ENCODE measurements around the gene HPX. TPM values are rescaled to one million over a fixed set of nuclear protein-coding genes. Genes with fewer than 3 reads are reported as not detected.

HPX gene
- total RNA-seq, 4 donors from 2014 or later = 1.0 to 7.5 (median 4.8) TPM

DNA sequence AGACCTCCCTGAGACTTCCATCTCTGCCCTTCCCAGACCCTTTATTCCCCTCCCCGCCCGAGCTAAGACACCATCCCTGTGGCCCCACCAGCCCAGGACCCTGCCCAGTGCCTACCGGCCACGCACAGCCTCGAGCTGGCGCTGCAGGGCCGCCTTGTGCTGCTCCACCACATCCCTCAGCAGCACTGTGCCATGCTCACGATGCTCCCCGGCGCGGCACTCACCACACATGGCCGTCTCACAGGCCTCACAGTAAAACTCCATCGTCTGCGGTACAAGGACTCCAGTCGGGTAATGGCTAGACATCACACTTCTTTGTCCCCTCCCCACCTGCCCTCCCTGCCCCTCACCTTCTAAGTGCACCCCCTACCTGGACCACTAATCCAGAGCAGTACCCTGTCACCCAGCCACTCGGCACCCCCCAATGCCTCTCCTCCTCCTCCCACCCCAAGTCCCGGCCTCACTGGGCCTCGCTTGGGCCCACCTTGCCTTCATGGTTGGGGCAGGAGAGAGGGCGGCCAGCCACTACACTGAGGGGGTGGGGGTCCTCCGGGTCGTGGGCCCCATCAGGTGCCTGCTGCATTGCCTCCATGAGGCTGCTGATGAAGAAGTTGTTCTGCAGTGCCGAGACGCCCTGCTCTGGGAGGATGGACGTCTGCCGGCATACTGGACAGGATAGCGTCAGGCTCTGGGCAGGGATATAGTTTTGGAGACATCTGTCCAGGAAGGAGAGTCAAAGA is 17.0 kb upstream of the HPX start:
- Histone ChIP-seq H3K27ac (no peak overlapping the region), H3K27me3 (no peaks in the 10 kb centered on the region), H3K4me3 (no peak overlapping the region), H3K36me3 (peaks cover 4 to 98% (median 14%) of the 10 kb centered on the region in 3 donors), H3K4me1 (no peaks in the 10 kb centered on the region), H3K9me3 (no peaks in the 10 kb centered on the region)
- 95 to 97% methylated on average over 26 of the region's 26 CpGs for WGBS, 2 donors
- TF ChIP-seq, protein P1, sequence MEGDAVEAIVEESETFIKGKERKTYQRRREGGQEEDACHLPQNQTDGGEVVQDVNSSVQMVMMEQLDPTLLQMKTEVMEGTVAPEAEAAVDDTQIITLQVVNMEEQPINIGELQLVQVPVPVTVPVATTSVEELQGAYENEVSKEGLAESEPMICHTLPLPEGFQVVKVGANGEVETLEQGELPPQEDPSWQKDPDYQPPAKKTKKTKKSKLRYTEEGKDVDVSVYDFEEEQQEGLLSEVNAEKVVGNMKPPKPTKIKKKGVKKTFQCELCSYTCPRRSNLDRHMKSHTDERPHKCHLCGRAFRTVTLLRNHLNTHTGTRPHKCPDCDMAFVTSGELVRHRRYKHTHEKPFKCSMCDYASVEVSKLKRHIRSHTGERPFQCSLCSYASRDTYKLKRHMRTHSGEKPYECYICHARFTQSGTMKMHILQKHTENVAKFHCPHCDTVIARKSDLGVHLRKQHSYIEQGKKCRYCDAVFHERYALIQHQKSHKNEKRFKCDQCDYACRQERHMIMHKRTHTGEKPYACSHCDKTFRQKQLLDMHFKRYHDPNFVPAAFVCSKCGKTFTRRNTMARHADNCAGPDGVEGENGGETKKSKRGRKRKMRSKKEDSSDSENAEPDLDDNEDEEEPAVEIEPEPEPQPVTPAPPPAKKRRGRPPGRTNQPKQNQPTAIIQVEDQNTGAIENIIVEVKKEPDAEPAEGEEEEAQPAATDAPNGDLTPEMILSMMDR (IDR thresholded peaks at IDR 0.05) = no peak
- DNase-seq (ENCODE audit: low spot score in 2 of 2) = no peak

DNA sequence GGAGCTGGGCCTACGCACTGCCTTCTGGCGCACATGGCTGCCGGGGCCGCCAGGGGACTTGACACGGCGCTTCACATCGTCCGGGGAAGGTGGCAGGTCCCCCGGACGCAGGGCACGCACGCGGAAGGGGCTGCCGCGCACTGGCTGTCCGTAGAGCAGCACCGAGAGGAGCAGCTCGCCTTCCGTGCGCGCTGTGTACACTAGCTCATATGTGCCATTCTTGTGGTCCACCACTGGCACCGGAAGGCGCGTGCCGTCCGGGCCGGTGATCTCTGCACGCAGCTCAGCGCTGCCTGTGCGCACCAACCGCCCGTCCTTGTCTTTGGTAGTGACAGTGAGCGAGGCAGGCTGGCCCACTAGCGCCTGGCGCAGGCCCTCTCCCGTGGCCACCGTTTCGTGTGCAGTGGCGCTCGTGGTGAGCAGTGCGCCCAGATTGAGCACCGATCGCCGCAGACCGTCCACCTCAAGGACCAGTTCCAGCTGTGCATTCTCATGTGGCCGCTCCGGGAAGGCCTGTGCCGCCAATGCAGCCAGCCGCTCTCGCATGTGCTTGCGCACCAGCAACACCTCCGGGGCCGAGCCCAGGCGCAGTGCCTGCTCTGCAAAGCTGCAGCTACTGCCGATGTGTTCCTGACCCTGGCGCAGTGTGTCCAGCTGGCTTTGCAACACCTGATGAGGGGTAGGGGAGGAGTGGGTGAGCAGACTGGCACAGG is 15.7 kb upstream of the HPX start:
- peaks cover 4 to 100% (median 14%) of the 10 kb centered on the region in 3 donors for H3K36me3 ChIP-seq
- no peaks in the 10 kb centered on the region for H3K4me1 ChIP-seq
- 93 to 96% methylated on average over 43 to 52 of the region's 56 CpGs for WGBS, 2 donors
- H3K9me3 ChIP-seq = no peaks in the 10 kb centered on the region
- no peaks in the 10 kb centered on the region for H3K27me3 ChIP-seq
- H3K4me3 ChIP-seq = no peak overlapping the region
- TF ChIP-seq, protein P1 (IDR thresholded peaks at IDR 0.05) = no peak
- TF ChIP-seq POLR2A (IDR thresholded peaks at IDR 0.05) (no peak), EP300 (IDR thresholded peaks at IDR 0.05) (no peak)
- no peak for DNase-seq (ENCODE audit: low spot score in 2 of 2)
- no peak overlapping the region for H3K27ac ChIP-seq

DNA sequence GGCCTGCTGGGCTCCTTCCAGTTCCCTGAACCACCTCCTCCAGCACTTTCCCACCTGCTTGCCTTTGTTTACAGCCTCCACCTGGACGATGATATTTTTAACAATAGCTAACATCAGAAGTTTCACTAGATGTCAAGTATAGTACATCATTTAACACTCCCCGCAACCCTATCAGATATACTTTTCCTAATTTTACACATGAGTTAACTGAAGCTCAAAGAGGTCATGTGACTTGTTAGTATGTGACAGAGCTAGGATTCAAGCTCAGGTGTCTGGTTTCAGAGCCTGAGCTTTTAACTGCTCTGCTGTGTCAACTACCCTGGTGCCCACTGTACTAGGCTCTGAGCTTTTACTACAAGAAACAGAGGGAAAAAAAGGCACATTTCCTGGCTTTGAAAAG is 14.3 kb upstream of the HPX start:
- Histone ChIP-seq H3K36me3 (peaks cover 4 to 100% (median 21%) of the 10 kb centered on the region in 3 donors), H3K27me3 (no peaks in the 10 kb centered on the region), H3K4me1 (no peaks in the 10 kb centered on the region), H3K27ac (no peak overlapping the region), H3K9me3 (no peaks in the 10 kb centered on the region), H3K4me3 (no peak overlapping the region)
- DNase-seq (ENCODE audit: low spot score in 2 of 2) = no peak
- TF ChIP-seq POLR2A (IDR thresholded peaks at IDR 0.05) (no peak), EP300 (IDR thresholded peaks at IDR 0.05) (no peak)
- TF ChIP-seq, protein P1 (IDR thresholded peaks at IDR 0.05) = no peak
- 88 to 93% methylated on average over 2 of the region's 2 CpGs for WGBS, 2 donors

DNA sequence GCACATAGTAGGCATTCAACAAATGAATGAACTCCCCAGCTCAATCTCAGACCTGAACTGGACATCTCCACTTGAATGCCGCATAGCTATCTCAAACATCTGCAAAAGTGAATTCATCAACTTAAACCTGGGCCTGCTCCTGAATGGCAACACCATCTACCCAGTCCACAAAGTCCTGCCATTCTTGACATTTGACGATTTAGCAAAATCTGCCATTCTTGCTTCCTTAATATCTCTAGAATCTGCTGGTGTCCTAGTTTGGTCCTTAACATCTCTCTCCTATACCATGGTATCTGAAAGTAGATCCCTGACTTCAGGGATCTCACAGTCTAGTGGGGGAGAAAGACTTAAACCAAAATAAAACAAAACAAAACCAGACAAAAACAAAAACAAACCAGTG is 12.4 kb upstream of the HPX start:
- Histone ChIP-seq H3K36me3 (peaks cover 4 to 100% (median 27%) of the 10 kb centered on the region in 3 donors), H3K27ac (no peak overlapping the region), H3K4me3 (no peak overlapping the region), H3K4me1 (no peaks in the 10 kb centered on the region), H3K9me3 (no peaks in the 10 kb centered on the region), H3K27me3 (no peaks in the 10 kb centered on the region)
- no peak for DNase-seq (ENCODE audit: low spot score in 2 of 2)
- 95 to 98% methylated on average over 2 of the region's 2 CpGs for WGBS, 2 donors
- TF ChIP-seq, protein P1 (IDR thresholded peaks at IDR 0.05) = no peak
- TF ChIP-seq POLR2A (IDR thresholded peaks at IDR 0.05) = no peak
- no peak for TF ChIP-seq EP300 (IDR thresholded peaks at IDR 0.05)

DNA sequence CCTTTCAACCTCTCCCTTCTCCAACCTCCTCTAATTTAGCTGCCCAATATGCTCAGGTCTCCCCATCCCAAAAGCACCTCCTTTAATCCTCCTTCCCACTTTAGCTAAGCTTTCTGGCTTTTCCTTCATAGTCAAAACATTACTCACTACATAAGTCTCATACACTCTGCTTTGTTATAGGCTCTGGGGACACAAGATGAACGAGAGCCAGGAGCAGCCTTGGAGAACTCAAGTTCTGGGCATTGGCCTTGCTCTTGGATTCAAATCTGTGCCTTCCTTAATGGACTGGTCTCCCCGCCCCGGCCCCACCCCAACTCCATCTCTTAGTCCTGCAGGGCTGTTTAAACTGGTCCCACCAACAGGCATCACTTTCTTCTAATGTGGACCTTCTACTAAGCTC is 11.4 kb upstream of the HPX start:
- Histone ChIP-seq H3K4me3 (no peak overlapping the region), H3K9me3 (no peaks in the 10 kb centered on the region), H3K27ac (no peak overlapping the region), H3K4me1 (no peaks in the 10 kb centered on the region), H3K27me3 (no peaks in the 10 kb centered on the region), H3K36me3 (peaks cover 4 to 100% (median 22%) of the 10 kb centered on the region in 3 donors)
- DNase-seq (ENCODE audit: low spot score in 2 of 2) = no peak
- WGBS, 2 donors = 68 to 76% methylated on average over 3 of the region's 3 CpGs
- TF ChIP-seq, protein P1 (IDR thresholded peaks at IDR 0.05) = no peak
- TF ChIP-seq POLR2A (IDR thresholded peaks at IDR 0.05) (no peak), EP300 (IDR thresholded peaks at IDR 0.05) (no peak)
